GM19463 (cell line): Measurements from ENCODE around the gene SGMS1.
"Not testable (repeated sequence)": the region's sequence is repeated elsewhere in the genome, so short reads cannot be mapped to it uniquely, and the experiment has no call there.

Experiments used
- ATAC-seq: cut with Tn5 transposase; IDR thresholded peaks from one replicate; pipeline ENCODE4 v1.9.1; 2021; ENCODE audit warnings: mild to moderate bottlenecking, moderate library complexity; ENCODE audit not compliant: unreplicated experiment

Gene SGMS1

GRCh38 chr10:50512743-50513416, 110.9 kb downstream of the SGMS1 start:
- peak; percentile 30 for ATAC-seq

- ATAC-seq = no peak
These were observed 111.6 kb downstream of the SGMS1 start for GRCh38 chr10:50512214-50512595.

GRCh38 chr10:50511492-50512213, 112.1 kb downstream of the SGMS1 start:
- peak; percentile 33 for ATAC-seq

GRCh38 chr10:50510517-50511473, 113.0 kb downstream of the SGMS1 start:
- no peak for ATAC-seq

GRCh38 chr10:50508315-50509051, 115.3 kb downstream of the SGMS1 start:
- ATAC-seq = peak; percentile 52

- no peak for ATAC-seq
These were observed 116.7 kb downstream of the SGMS1 start for GRCh38 chr10:50506861-50507573.

GRCh38 chr10:50504389-50504788, 119.4 kb downstream of the SGMS1 start:
- no peak for ATAC-seq

- peak; percentile 27 for ATAC-seq
These were observed 120.0 kb downstream of the SGMS1 start for GRCh38 chr10:50503661-50504320.

- not testable (repeated sequence) for ATAC-seq
These were observed 120.6 kb downstream of the SGMS1 start for GRCh38 chr10:50503156-50503555.

GRCh38 chr10:50501924-50502452, 121.8 kb downstream of the SGMS1 start:
- peak; percentile 36 for ATAC-seq

GRCh38 chr10:50501478-50501877, 122.3 kb downstream of the SGMS1 start:
- ATAC-seq = no peak

GRCh38 chr10:50498465-50498864, 125.3 kb downstream of the SGMS1 start:
- no peak for ATAC-seq

- ATAC-seq = peak; percentile 85
These were observed 126.0 kb downstream of the SGMS1 start for GRCh38 chr10:50497758-50498157.

- ATAC-seq = no peak
These were observed 127.5 kb downstream of the SGMS1 start for GRCh38 chr10:50496228-50496627.

- ATAC-seq = no peak
These were observed 133.5 kb downstream of the SGMS1 start for GRCh38 chr10:50490241-50490640.

- ATAC-seq = not testable (repeated sequence)
These were observed 139.2 kb downstream of the SGMS1 start for GRCh38 chr10:50484550-50484949.

- ATAC-seq = no peak
These were observed 143.4 kb downstream of the SGMS1 start for GRCh38 chr10:50480054-50481007.
